ENCODE measurements around the gene GAGE12H.
"Not testable (repeated sequence)": the region's sequence is repeated elsewhere in the genome, so short reads cannot be mapped to it uniquely, and the experiment has no call there.

DNA sequence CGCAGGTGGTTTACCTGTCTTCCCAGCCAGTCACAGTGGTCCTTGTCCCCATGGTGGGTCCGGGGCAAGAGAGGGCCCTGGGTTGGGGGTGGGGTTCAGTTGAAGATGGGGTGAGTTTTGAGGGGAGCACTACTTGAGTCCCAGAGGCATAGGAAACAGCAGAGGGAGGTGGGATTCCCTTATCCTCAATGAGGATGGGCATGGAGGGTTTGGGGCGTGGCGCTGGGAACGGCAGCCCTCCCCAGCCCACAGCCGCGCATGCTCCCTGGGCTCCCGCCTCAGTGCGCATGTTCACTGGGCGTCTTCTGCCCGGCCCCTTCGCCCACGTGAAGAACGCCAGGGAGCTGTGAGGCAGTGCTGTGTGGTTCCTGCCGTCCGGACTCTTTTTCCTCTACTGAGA lies 9.6 kb upstream of the GAGE12H start, which contains the start of gene GAGE12G:
- TF ChIP-seq, protein P1, sequence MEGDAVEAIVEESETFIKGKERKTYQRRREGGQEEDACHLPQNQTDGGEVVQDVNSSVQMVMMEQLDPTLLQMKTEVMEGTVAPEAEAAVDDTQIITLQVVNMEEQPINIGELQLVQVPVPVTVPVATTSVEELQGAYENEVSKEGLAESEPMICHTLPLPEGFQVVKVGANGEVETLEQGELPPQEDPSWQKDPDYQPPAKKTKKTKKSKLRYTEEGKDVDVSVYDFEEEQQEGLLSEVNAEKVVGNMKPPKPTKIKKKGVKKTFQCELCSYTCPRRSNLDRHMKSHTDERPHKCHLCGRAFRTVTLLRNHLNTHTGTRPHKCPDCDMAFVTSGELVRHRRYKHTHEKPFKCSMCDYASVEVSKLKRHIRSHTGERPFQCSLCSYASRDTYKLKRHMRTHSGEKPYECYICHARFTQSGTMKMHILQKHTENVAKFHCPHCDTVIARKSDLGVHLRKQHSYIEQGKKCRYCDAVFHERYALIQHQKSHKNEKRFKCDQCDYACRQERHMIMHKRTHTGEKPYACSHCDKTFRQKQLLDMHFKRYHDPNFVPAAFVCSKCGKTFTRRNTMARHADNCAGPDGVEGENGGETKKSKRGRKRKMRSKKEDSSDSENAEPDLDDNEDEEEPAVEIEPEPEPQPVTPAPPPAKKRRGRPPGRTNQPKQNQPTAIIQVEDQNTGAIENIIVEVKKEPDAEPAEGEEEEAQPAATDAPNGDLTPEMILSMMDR (IDR thresholded peaks at IDR 0.05) = not testable (repeated sequence)
- not testable (repeated sequence) for TF ChIP-seq POLR2A (IDR thresholded peaks at IDR 0.05)

All from lower leg skin (tissue), 3 donors.